Upper lobe of right lung (tissue), 1 donor: Measurements from ENCODE around the gene FKBP6. TPM values are rescaled to one million over a fixed set of nuclear protein-coding genes. Genes with fewer than 3 reads are reported as not detected.

Experiments used
- ATAC-seq: fragments of 200-7000 bp; cut with Tn5 transposase; one replicate; pipeline ENCODE4 v1.9.1; 2020; ENCODE audit warnings: mild to moderate bottlenecking, moderate library complexity
- DNase-seq: peaks from one replicate; pipeline ENCODE4 v3.0.0-alpha.2; 2020
- H3K27ac ChIP-seq: fragments of 200-600 bp; one replicate; pipeline ENCODE4 v1.8.0; 2022
- H3K27me3 ChIP-seq: fragments of 200-600 bp; one replicate; pipeline ENCODE4 v1.8.0; 2022; ENCODE audit warnings: mild to moderate bottlenecking
- H3K36me3 ChIP-seq: fragments of 200-600 bp; one replicate; pipeline ENCODE4 v1.8.0; 2022
- H3K4me1 ChIP-seq: fragments of 200-600 bp; one replicate; pipeline ENCODE4 v1.8.0; 2022
- H3K4me3 ChIP-seq: fragments of 200-600 bp; one replicate; pipeline ENCODE4 v1.8.0; 2022; ENCODE audit warnings: mild to moderate bottlenecking
- H3K9me3 ChIP-seq: fragments of 200-600 bp; one replicate; pipeline ENCODE4 v1.8.0; 2022
- CTCF ChIP-seq: fragments of 200-600 bp; IDR thresholded peaks from one replicate; pipeline ENCODE4 v1.8.0; 2022; ENCODE audit warnings: antibody characterized with exemption
- intact Hi-C: fragments of 100-400 bp; cut with DNase I; formaldehyde crosslinking; loops from one replicate; pipeline ENCODE4 v1.11.0; 2022
- total RNA-seq: library from RNA; stranded (reverse); fragmentation: NEBNext Ultra II Directional; extraction: Animal tissue kit (Norgen Biotek cat#: 25700); gene quantifications from one replicate; pipeline ENCODE4 v1.2.1, GENCODE V29; 2021
- donor health status: DM: no; HTN: yes; CAD: no; lungs with severe emphysema.

The FKBP6 gene
- total RNA-seq, 1 donor from 2014 or later: not detected

GRCh38 chr7:73350306-73351068, 22.5 kb downstream of the FKBP6 start:
- ATAC-seq: no peak

GRCh38 chr7:73351447-73352167, 23.6 kb downstream of the FKBP6 start:
- H3K27ac ChIP-seq: no peak overlapping the region
- no peaks in the 10 kb centered on the region for H3K36me3 ChIP-seq
- ATAC-seq (no peak), DNase-seq (no peak)
- no peaks in the 10 kb centered on the region for H3K27me3 ChIP-seq
- intact Hi-C loops: no loop called here
- H3K4me1 ChIP-seq: no peaks in the 10 kb centered on the region
- H3K4me3 ChIP-seq: no peak overlapping the region
- no peak for TF ChIP-seq CTCF
- no peaks in the 10 kb centered on the region for H3K9me3 ChIP-seq

More at GRCh38 chr7:73350306-73351068, 22.5 kb downstream of the FKBP6 start:
- DNase-seq: no peak
- no peaks in the 10 kb centered on the region for H3K4me1 ChIP-seq
- no peak overlapping the region for H3K27ac ChIP-seq
- TF ChIP-seq CTCF: no peak
- H3K9me3 ChIP-seq: no peaks in the 10 kb centered on the region
- no peak overlapping the region for H3K4me3 ChIP-seq
- H3K27me3 ChIP-seq: no peaks in the 10 kb centered on the region
- intact Hi-C loops: no loop called here
- no peaks in the 10 kb centered on the region for H3K36me3 ChIP-seq

- DNase-seq (no peak), ATAC-seq (no peak)
- no peak for TF ChIP-seq CTCF
- H3K27me3 ChIP-seq: no peaks in the 10 kb centered on the region
- no peak overlapping the region for H3K4me3 ChIP-seq
- peaks cover 1% of the 10 kb centered on the region for H3K4me1 ChIP-seq
- intact Hi-C loops: no loop called here
- no peaks in the 10 kb centered on the region for H3K9me3 ChIP-seq
- no peak overlapping the region for H3K27ac ChIP-seq
- H3K36me3 ChIP-seq: no peaks in the 10 kb centered on the region
These were observed 24.8 kb downstream of the FKBP6 start for GRCh38 chr7:73352784-73353183.

GRCh38 chr7:73353243-73353642, 25.3 kb downstream of the FKBP6 start:
- intact Hi-C loops: no loop called here
- no peaks in the 10 kb centered on the region for H3K36me3 ChIP-seq
- peaks cover 6% of the 10 kb centered on the region for H3K4me1 ChIP-seq
- H3K27ac ChIP-seq: no peak overlapping the region
- TF ChIP-seq CTCF: no peak
- ATAC-seq: no peak
- DNase-seq: no peak
- H3K4me3 ChIP-seq: no peak overlapping the region
- H3K27me3 ChIP-seq: no peaks in the 10 kb centered on the region
- no peaks in the 10 kb centered on the region for H3K9me3 ChIP-seq

- Histone ChIP-seq H3K27me3 (no peaks in the 10 kb centered on the region), H3K36me3 (no peaks in the 10 kb centered on the region), H3K9me3 (no peaks in the 10 kb centered on the region), H3K4me3 (no peak overlapping the region), H3K27ac (no peak overlapping the region), H3K4me1 (peaks cover 11% of the 10 kb centered on the region)
- intact Hi-C loops: no loop called here
- TF ChIP-seq CTCF: no peak
- DNase-seq: no peak
- no peak for ATAC-seq
These were observed 26.2 kb downstream of the FKBP6 start for GRCh38 chr7:73354196-73354595.
